Activated CD4-positive, alpha-beta T cell treated with anti-CD3 and anti-CD28 coated beads for 36 hours (primary cell): ENCODE results near the gene TEDDM1. TPM values are rescaled to one million over a fixed set of nuclear protein-coding genes. Genes with fewer than 3 reads are reported as not detected.

Experiments
- ATAC-seq: fragments of 200-7000 bp; cut with Tn5 transposase; one replicate; pipeline ENCODE4 v1.10.0; 2021; ENCODE audit warnings: mild to moderate bottlenecking, moderate library complexity
- CTCF ChIA-PET: fragments of 350-600 bp; sonication (Branson Sonifier 250); formaldehyde crosslinking; loops from one replicate; lab custom pipeline; 2021; ENCODE audit warnings: antibody characterized with exemption; lab: Charles Lee
- POLR2A ChIA-PET: fragments of 350-600 bp; sonication (Branson Sonifier 250); formaldehyde crosslinking; loops from one replicate; lab custom pipeline; 2021; ENCODE audit warnings: antibody characterized with exemption, inconsistent platforms; lab: Charles Lee
- DNase-seq: peaks from one replicate; pipeline ENCODE4 v3.0.0-alpha.2; 2020
- H3K27ac Mint-ChIP-seq: one replicate; pipeline ENCODE4 v1.8.0; 2021; ENCODE audit warnings: mixed read lengths
- H3K27me3 Mint-ChIP-seq: one replicate; pipeline ENCODE4 v1.8.0; 2021; ENCODE audit warnings: mixed read lengths
- H3K36me3 Mint-ChIP-seq: one replicate; pipeline ENCODE4 v1.8.0; 2021; ENCODE audit warnings: low read depth, mixed read lengths
- H3K4me1 Mint-ChIP-seq: one replicate; pipeline ENCODE4 v1.8.0; 2021; ENCODE audit warnings: mixed read lengths
- H3K4me3 Mint-ChIP-seq: one replicate; pipeline ENCODE4 v1.8.0; 2021; ENCODE audit warnings: mild to moderate bottlenecking, moderate library complexity, mixed read lengths
- H3K9me3 Mint-ChIP-seq: one replicate; pipeline ENCODE4 v1.8.0; 2021; ENCODE audit warnings: low read depth, mixed read lengths
- intact Hi-C, 2 experiments: fragments of 100-400 bp; cut with DNase I in 1 of 2; cut with micrococcal nuclease in 1 of 2; formaldehyde crosslinking; loops; one replicate each; pipeline versions ENCODE4 v1.14.2 to v1.15.1; 2022 to 2024; cut with DNase I, micrococcal nuclease
- total RNA-seq, 2 experiments: library from RNA; stranded (reverse); gene quantifications; one replicate each; pipeline ENCODE4 v1.2.3, GENCODE V29; 2021

The TEDDM1 gene
- total RNA-seq, 2 experiments from 2014 or later, result not detected

GRCh38 chr1:182430263-182431068 is 30.0 kb upstream of the TEDDM1 start:
- ATAC-seq, result peak; percentile 91
- Mint-ChIP-seq H3K36me3 (no peaks in the 10 kb centered on the region), H3K9me3 (no peaks in the 10 kb centered on the region), H3K4me1 (peaks cover 20% of the 10 kb centered on the region), H3K4me3 (no peak overlapping the region), H3K27ac (no peak overlapping the region), H3K27me3 (peaks cover 5% of the 10 kb centered on the region)
- POLR2A ChIA-PET, result no interaction called here
- CTCF ChIA-PET, result interaction anchor here (0.7 to 1.5 kb wide), 3 partner anchors 22 to 288 kb away, joined by 3 read pairs; no protein-coding TSS in a partner anchor
- intact Hi-C loops, result no loop called here
- DNase-seq, result peak; percentile 61

DNA sequence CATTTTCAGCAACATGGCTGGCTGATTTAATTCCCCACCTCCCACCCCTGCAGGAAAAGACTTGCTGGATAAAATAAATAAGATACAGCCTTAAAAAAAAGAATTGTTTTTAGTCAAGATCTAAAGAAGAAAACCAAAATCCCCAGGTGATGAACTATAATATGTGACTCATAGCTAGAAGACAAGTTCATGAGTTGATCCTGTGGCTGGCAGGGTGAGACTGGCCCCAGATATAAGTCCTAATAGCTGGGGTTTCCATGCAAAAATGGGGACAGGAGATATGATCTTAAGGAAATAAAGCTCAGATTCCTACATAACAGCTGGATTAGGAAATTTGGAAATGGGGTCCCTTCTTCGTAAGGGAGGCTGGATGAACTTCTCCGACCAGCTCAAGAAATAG is 27.6 kb upstream of the TEDDM1 start:
- POLR2A ChIA-PET, result no interaction called here
- Mint-ChIP-seq H3K27ac (no peak overlapping the region), H3K36me3 (no peaks in the 10 kb centered on the region), H3K9me3 (no peaks in the 10 kb centered on the region), H3K4me1 (peaks cover 20% of the 10 kb centered on the region), H3K27me3 (peaks cover 4% of the 10 kb centered on the region), H3K4me3 (no peak overlapping the region)
- intact Hi-C loops, result no loop called here
- ATAC-seq (peak; percentile 39), DNase-seq (peak; percentile 16)
- CTCF ChIA-PET, result interaction anchor here (0.6 to 1.4 kb wide), 5 partner anchors 20 to 359 kb away, joined by 3 read pairs; no protein-coding TSS in a partner anchor

GRCh38 chr1:182426442-182427430 is 26.3 kb upstream of the TEDDM1 start:
- Mint-ChIP-seq H3K36me3 (no peaks in the 10 kb centered on the region), H3K27me3 (peaks cover 4% of the 10 kb centered on the region), H3K4me1 (peaks cover 20% of the 10 kb centered on the region), H3K4me3 (no peak overlapping the region), H3K27ac (no peak overlapping the region), H3K9me3 (no peaks in the 10 kb centered on the region)
- ATAC-seq, result no peak
- intact Hi-C loops, result no loop called here
- ChIA-PET POLR2A (no interaction called here), CTCF (interaction anchor here (1.3 to 1.4 kb wide), 2 partner anchors 19 to 25 kb away, joined by 3 read pairs; no protein-coding TSS in a partner anchor)
- DNase-seq, result no peak

- Mint-ChIP-seq H3K27me3 (peaks cover 31% of the 10 kb centered on the region), H3K4me1 (no peaks in the 10 kb centered on the region), H3K9me3 (no peaks in the 10 kb centered on the region), H3K27ac (no peak overlapping the region), H3K36me3 (no peaks in the 10 kb centered on the region), H3K4me3 (no peak overlapping the region)
- peak; percentile 64 for ATAC-seq
- ChIA-PET POLR2A (no interaction called here), CTCF (no interaction called here)
- DNase-seq, result no peak
- intact Hi-C loops, result no loop called here
Observed at GRCh38 chr1:182415789-182416188, 15.3 kb upstream of the TEDDM1 start.

DNA sequence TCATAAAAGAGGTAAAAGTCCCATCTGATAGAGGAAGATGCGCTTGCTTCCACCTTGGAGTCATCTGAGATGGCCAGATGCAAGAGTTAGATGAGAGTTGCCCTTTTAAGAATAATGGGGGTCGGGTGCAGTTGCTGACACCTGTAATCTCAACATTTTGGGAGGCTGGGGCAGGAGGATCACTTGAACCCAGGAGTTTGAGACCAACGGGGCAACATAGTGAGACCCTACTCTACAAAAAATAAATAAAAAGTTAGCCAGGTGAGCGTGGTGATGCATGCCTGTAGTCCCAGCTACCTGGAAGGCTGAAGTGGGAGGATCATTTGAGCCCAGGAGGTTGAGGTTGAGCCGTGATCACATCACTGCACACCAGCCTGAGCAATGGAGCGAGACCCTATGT is 13.5 kb upstream of the TEDDM1 start:
- POLR2A ChIA-PET, result interaction anchor here (0.6 kb wide), 1 partner anchor 31 kb away, joined by 3 read pairs; no protein-coding TSS in a partner anchor
- Mint-ChIP-seq H3K9me3 (no peaks in the 10 kb centered on the region), H3K36me3 (no peaks in the 10 kb centered on the region), H3K27ac (no peak overlapping the region), H3K27me3 (peaks cover 29% of the 10 kb centered on the region), H3K4me3 (no peak overlapping the region), H3K4me1 (no peaks in the 10 kb centered on the region)
- ATAC-seq, result no peak
- intact Hi-C loops, result no loop called here
- DNase-seq, result no peak
- CTCF ChIA-PET, result no interaction called here

GRCh38 chr1:182413486-182413885 is 13.0 kb upstream of the TEDDM1 start:
- ChIA-PET POLR2A (interaction anchor here (0.6 kb wide), 1 partner anchor 31 kb away, joined by 3 read pairs; no protein-coding TSS in a partner anchor), CTCF (no interaction called here)
- ATAC-seq (no peak), DNase-seq (no peak)
- H3K4me1 Mint-ChIP-seq, result no peaks in the 10 kb centered on the region
- peaks cover 31% of the 10 kb centered on the region for H3K27me3 Mint-ChIP-seq
- no peak overlapping the region for H3K27ac Mint-ChIP-seq
- intact Hi-C loops, result no loop called here
- no peaks in the 10 kb centered on the region for H3K36me3 Mint-ChIP-seq
- H3K9me3 Mint-ChIP-seq, result no peaks in the 10 kb centered on the region
- no peak overlapping the region for H3K4me3 Mint-ChIP-seq

DNA sequence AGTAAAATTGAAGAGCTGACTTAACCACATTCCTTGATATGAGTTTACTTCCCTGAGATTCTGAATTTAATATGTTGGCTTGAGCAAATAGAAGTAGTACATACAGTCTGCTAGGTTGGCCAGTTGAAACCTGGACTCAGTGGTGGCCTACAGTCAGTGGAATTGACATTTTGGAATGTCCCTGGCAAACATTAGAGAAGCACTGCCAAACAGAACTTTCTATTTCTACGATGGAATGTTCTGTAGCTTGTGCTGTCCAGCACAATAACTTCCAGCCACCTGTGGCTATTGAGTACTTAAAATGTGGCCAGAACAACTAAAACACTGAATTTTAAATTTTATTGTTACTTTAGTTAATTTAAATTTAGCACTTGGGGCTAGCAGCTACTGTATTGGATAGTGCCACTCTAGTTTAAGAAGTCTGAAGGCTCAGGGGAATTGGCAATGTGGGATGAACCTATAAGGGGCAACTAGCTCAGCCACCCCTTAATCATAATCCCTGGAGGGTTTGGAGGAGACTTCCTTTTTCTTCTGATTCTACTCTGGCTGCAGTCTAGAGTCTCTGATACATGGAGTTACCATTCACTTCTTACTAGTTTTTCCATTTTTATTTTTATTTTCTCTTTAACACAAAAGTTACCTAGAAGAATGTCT is 10.3 kb upstream of the TEDDM1 start:
- Mint-ChIP-seq H3K36me3 (no peaks in the 10 kb centered on the region), H3K27ac (no peak overlapping the region), H3K4me3 (no peak overlapping the region), H3K9me3 (no peaks in the 10 kb centered on the region), H3K4me1 (no peaks in the 10 kb centered on the region), H3K27me3 (peaks cover 34% of the 10 kb centered on the region)
- no peak for ATAC-seq
- no peak for DNase-seq
- ChIA-PET CTCF (interaction anchor here (0.7 kb wide), 1 partner anchor 267 kb away, joined by 4 read pairs; no protein-coding TSS in a partner anchor), POLR2A (no interaction called here)
- intact Hi-C loops, result no loop called here

- CTCF ChIA-PET, result interaction anchor here (0.7 kb wide), 1 partner anchor 127 kb away, joined by 3 read pairs; no protein-coding TSS in a partner anchor
- no peak for DNase-seq
- peaks cover 2% of the 10 kb centered on the region for H3K9me3 Mint-ChIP-seq
- peaks cover 33% of the 10 kb centered on the region for H3K27me3 Mint-ChIP-seq
- no peak for ATAC-seq
- H3K4me3 Mint-ChIP-seq, result no peak overlapping the region
- intact Hi-C loops, result no loop called here
- H3K4me1 Mint-ChIP-seq, result no peaks in the 10 kb centered on the region
- no peak overlapping the region for H3K27ac Mint-ChIP-seq
- no peaks in the 10 kb centered on the region for H3K36me3 Mint-ChIP-seq
- POLR2A ChIA-PET, result no interaction called here
Observed at GRCh38 chr1:182410138-182410537, 9.7 kb upstream of the TEDDM1 start.

- peaks cover 21% of the 10 kb centered on the region for H3K27me3 Mint-ChIP-seq
- H3K9me3 Mint-ChIP-seq, result peaks cover 2% of the 10 kb centered on the region
- H3K4me3 Mint-ChIP-seq, result no peak overlapping the region
- ATAC-seq, result no peak
- no peaks in the 10 kb centered on the region for H3K4me1 Mint-ChIP-seq
- ChIA-PET POLR2A (no interaction called here), CTCF (interaction anchor here (0.6 to 3.7 kb wide), 3 partner anchors 12 to 20 kb away, joined by 3 to 12 read pairs (median 3); no protein-coding TSS in a partner anchor)
- H3K36me3 Mint-ChIP-seq, result no peaks in the 10 kb centered on the region
- no peak overlapping the region for H3K27ac Mint-ChIP-seq
- no peak for DNase-seq
- intact Hi-C loops, result no loop called here
Observed at GRCh38 chr1:182408435-182409075, 8.1 kb upstream of the TEDDM1 start.

DNA sequence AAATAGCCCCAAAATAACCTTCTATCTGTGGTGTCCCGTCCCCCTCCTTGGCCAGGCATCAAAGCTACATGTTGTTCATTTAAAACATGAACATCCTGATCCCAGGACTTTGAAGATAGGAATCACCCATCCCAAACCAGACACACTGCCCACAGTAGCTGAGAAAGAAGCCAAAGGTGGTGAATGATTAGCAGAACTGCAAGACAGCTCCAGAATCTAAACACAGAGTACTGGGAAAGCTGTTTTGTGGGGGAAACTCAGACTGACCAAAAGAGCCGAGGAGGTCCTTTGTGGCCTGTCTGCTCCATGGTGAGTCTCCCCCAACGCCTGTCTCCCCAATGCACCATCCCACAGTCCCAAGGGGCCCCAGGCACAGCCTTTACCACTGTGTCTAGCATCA is 7.3 kb upstream of the TEDDM1 start:
- no peaks in the 10 kb centered on the region for H3K36me3 Mint-ChIP-seq
- DNase-seq (no peak), ATAC-seq (no peak)
- ChIA-PET CTCF (interaction anchor here (1.1 to 3.7 kb wide), 2 partner anchors 11 to 18 kb away, joined by 3 to 12 read pairs; no protein-coding TSS in a partner anchor), POLR2A (no interaction called here)
- H3K27ac Mint-ChIP-seq, result no peak overlapping the region
- H3K4me3 Mint-ChIP-seq, result no peak overlapping the region
- peaks cover 2% of the 10 kb centered on the region for H3K9me3 Mint-ChIP-seq
- intact Hi-C loops, result no loop called here
- H3K4me1 Mint-ChIP-seq, result no peaks in the 10 kb centered on the region
- H3K27me3 Mint-ChIP-seq, result peaks cover 21% of the 10 kb centered on the region
